Chondrocyte (in vitro differentiated cells): ENCODE data around the gene FSIP1. TPM values are rescaled to one million over a fixed set of nuclear protein-coding genes. Genes with fewer than 3 reads are reported as not detected.

Experiments
- DNase-seq: peaks from one replicate; pipeline ENCODE4 v3.0.0; 2021; ENCODE audit warnings: mixed read lengths, low spot score
- H3K27ac Mint-ChIP-seq: one replicate; pipeline ENCODE4 v1.8.0; 2021; ENCODE audit warnings: mild to moderate bottlenecking, moderate library complexity, mixed read lengths; ENCODE audit not compliant: unreplicated experiment
- H3K27me3 Mint-ChIP-seq: 2 replicates; pipeline ENCODE4 v1.8.0; 2021; ENCODE audit warnings: low read depth, mixed read lengths
- H3K36me3 Mint-ChIP-seq: 2 replicates; pipeline ENCODE4 v1.8.0; 2021; ENCODE audit warnings: low read depth, mixed read lengths
- H3K4me1 Mint-ChIP-seq: 2 replicates; pipeline ENCODE4 v1.8.0; 2021; ENCODE audit warnings: low read depth, mild to moderate bottlenecking, mixed read lengths
- H3K4me3 Mint-ChIP-seq: one replicate; pipeline ENCODE4 v1.8.0; 2021; ENCODE audit warnings: mild to moderate bottlenecking, moderate library complexity, mixed read lengths; ENCODE audit not compliant: unreplicated experiment
- H3K9me3 Mint-ChIP-seq: 2 replicates; pipeline ENCODE4 v1.8.0; 2021; ENCODE audit warnings: low read depth, mixed read lengths
- CTCF ChIP-seq: fragments of 200-600 bp; sonication (generic); IDR thresholded peaks from 2 replicates; pipeline ENCODE4 v1.5.0; 2021; ENCODE audit warnings: antibody characterized with exemption, mild to moderate bottlenecking, moderate library complexity
- total RNA-seq: library from RNA; stranded (reverse); gene quantifications from 3 replicates; pipeline ENCODE4 v1.2.1, GENCODE V29; 2021

FSIP1 gene
- total RNA-seq, 1 donor from 2014 or later = 0.40 TPM

GRCh38 chr15:39784638-39785037 lies 2.0 kb upstream of the FSIP1 start:
- no peaks in the 10 kb centered on the region for H3K9me3 Mint-ChIP-seq
- no peaks in the 10 kb centered on the region for H3K27me3 Mint-ChIP-seq
- peaks cover 58% of the 10 kb centered on the region for H3K4me1 Mint-ChIP-seq
- no peak overlapping the region for H3K4me3 Mint-ChIP-seq
- no peaks in the 10 kb centered on the region for H3K36me3 Mint-ChIP-seq
- H3K27ac Mint-ChIP-seq = no peak overlapping the region
- no peak for TF ChIP-seq CTCF
- no peak for DNase-seq

- no peaks in the 10 kb centered on the region for H3K36me3 Mint-ChIP-seq
- H3K4me1 Mint-ChIP-seq = peaks cover 53% of the 10 kb centered on the region
- no peak overlapping the region for H3K27ac Mint-ChIP-seq
- peak overlapping the region; percentile 93 for H3K4me3 Mint-ChIP-seq
- H3K27me3 Mint-ChIP-seq = no peaks in the 10 kb centered on the region
- DNase-seq = no peak
- no peaks in the 10 kb centered on the region for H3K9me3 Mint-ChIP-seq
- no peak for TF ChIP-seq CTCF
Observed at GRCh38 chr15:39784125-39784524, 1.5 kb upstream of the FSIP1 start.

- no peak for TF ChIP-seq CTCF
- H3K27me3 Mint-ChIP-seq = no peaks in the 10 kb centered on the region
- peak overlapping the region; percentile 4 for H3K27ac Mint-ChIP-seq
- H3K4me3 Mint-ChIP-seq = peak overlapping the region; percentile 93
- no peaks in the 10 kb centered on the region for H3K36me3 Mint-ChIP-seq
- peaks cover 48% of the 10 kb centered on the region for H3K4me1 Mint-ChIP-seq
- no peaks in the 10 kb centered on the region for H3K9me3 Mint-ChIP-seq
- DNase-seq = no peak
Observed at GRCh38 chr15:39783244-39783820, 691 bp upstream of the FSIP1 start.

- TF ChIP-seq CTCF = no peak
- no peaks in the 10 kb centered on the region for H3K36me3 Mint-ChIP-seq
- H3K9me3 Mint-ChIP-seq = no peaks in the 10 kb centered on the region
- no peaks in the 10 kb centered on the region for H3K27me3 Mint-ChIP-seq
- peak overlapping the region; percentile 93 for H3K4me3 Mint-ChIP-seq
- no peak overlapping the region for H3K27ac Mint-ChIP-seq
- peaks cover 35% of the 10 kb centered on the region for H3K4me1 Mint-ChIP-seq
- DNase-seq = no peak
Observed at GRCh38 chr15:39781967-39782302, 706 bp downstream of the FSIP1 start.

- Mint-ChIP-seq H3K27ac (no peak overlapping the region), H3K4me3 (peak overlapping the region; percentile 93), H3K9me3 (no peaks in the 10 kb centered on the region), H3K4me1 (peaks cover 29% of the 10 kb centered on the region), H3K27me3 (no peaks in the 10 kb centered on the region), H3K36me3 (no peaks in the 10 kb centered on the region)
- no peak for DNase-seq
- no peak for TF ChIP-seq CTCF
Observed at GRCh38 chr15:39781147-39781966, 1.3 kb downstream of the FSIP1 start.
